Stimulated activated CD4-positive, alpha-beta T cell treated with anti-CD3 and anti-CD28 coated beads, Interleukin-4, amount 100 ng/mL, for 48 hours (primary cell): Measurements from ENCODE around the gene MLST8.
"Not testable (repeated sequence)": the region's sequence is repeated elsewhere in the genome, so short reads cannot be mapped to it uniquely, and the experiment has no call there.

Experiments
- DNase-seq, 2 donors: peaks; one replicate each; pipeline ENCODE4 v3.0.0-alpha.2; 2020; ENCODE audit warnings: low read depth in 2 of 2

MLST8 gene

DNA sequence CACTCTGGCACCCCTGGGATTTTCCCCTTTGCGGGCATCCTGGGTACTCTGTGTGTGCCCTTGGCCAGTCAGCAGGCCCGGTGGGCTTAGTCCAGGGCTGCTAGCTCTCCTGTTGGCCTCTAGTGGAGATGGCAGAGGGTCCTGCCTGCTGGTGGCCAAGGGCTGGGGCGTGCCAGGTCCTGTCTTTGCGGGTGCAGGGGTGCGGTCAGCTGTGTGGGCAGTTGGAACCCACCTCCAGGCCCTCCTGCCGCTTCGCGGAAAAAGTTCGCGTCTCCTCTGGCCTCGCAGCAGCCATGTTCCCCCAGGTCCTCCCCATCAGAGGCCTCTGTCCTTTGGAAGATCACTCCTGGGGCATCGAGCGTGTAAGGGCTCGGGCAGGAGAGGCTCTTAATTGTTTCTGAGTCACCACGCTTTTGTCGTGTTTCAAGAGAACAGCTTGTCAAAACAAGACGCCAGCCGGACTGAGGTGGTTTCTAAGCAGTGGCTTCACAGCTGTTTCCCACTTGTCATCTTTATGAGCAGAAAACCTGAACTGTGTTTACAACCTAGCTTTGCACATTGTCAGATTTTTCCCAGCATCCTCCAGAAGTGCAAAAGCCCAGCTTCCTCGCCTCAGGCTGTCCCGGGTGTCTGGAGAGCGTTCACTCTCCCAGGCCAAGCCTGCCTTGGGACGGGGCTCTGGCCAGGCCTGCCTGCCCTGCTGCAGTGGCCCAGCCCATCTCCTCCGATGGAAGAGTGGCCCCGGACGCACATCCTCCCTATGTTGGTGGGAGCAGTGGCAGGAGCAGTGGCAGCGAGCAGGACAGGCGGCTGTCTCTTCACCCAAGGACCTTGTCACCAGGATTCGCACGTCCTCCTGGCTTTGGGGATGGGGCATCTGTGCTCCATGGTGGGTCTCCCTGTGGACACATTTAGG, 26.0 kb downstream of the MLST8 start:
- no peak for DNase-seq

DNA sequence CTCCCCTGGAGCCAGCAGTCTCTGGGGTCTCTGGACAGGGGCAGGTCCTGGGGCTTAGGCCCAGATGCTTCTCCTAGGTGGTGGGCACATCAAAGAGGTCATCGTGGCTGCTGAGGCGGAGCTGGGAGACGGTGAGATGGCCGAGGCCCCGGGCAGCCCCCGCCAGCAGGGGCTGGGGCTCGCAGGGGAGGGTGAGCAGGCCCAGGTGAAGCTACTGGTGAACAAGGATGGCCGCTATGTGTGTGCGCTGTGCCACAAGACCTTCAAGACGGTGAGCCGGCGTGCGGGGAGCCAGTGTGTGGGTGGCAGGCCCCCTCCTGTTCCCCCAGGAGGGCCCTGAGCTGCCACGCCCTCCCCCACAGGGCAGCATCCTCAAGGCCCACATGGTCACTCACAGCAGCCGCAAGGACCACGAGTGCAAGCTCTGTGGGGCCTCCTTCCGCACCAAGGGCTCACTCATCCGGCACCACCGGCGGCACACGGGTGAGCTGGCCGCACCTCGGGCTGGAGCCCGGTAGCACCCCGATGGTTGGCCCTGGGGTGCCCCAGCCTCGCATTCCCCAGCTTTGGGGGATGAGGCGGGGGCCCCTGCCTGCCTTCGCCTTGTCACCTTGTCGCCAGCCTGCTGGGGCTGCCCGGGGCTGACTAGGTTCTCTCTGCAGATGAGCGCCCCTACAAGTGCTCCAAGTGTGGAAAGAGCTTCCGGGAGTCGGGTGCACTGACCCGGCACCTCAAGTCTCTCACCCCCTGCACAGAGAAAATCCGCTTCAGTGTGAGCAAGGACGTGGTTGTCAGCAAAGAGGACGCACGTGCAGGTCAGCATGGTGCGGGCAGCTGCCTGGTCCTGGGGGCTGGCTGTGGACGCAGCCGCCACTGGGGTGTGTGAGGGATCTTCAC, 27.1 kb downstream of the MLST8 start:
- no peak for DNase-seq

DNA sequence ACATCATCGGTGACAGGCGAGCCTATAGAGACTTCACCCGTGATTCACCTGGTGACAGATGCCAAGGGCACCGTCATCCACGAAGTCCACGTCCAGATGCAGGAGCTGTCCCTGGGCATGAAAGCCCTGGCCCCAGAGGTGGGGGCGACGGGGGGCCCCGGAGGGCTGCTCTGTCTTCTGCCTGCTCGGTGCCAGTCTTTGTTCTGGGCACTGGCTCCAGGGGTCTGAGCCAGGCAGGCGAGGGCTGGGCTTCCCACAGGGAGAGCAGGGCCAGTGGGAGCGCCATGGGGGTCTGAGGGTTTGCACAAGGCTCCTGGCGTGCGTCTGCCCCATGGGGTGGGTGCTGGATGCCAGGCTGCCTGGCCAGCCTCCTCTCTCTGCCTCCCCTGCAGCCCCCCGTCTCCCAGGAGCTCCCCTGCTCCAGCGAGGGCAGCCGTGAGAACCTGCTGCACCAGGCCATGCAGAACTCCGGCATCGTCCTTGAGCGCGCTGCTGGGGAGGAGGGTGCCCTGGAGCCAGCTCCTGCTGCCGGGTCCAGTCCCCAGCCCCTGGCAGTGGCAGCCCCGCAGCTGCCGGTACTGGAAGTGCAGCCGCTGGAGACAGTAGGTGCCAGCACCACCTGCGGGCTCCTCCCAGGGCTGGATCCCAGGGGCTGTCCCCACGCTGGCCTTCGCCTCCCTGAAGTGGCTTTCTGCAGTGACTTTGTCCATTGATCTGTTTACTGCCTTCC, 28.0 kb downstream of the MLST8 start:
- DNase-seq, result no peak

DNA sequence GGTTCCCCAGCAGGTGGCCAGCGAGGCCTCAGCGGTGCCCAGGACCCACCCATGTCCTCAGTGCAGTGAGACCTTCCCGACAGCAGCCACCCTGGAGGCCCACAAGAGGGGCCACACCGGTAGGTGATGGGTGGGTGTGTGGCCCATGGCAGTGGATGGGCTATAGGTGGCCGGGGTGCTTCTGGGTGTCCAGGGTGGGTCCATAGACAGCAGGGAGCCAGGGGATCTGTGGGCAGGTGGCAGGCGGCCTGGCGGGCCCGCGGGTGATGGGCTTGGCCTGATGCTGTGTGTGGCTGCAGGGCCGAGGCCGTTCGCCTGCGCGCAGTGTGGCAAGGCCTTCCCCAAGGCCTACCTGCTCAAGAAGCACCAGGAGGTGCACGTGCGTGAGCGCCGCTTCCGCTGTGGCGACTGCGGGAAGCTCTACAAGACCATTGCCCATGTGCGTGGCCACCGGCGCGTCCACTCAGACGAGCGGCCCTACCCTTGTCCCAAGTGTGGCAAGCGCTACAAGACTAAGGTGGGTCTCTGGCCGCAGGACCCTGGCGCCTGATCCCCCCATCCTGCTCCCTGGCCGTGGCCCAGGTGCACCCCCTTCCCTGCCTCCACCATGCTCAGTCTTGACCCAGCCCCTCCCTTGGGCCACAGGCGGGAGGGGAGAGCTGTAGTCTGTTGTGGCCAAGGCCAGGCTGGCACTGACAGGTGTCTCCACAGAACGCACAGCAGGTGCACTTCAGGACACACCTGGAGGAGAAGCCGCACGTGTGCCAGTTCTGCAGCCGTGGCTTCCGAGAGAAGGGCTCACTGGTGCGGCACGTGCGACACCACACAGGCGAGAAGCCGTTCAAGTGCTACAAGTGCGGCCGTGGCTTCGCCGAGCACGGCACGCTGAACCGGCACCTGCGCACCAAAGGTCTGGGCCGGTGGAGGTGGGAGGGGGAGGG, 28.9 kb downstream of the MLST8 start:
- no peak for DNase-seq

DNA sequence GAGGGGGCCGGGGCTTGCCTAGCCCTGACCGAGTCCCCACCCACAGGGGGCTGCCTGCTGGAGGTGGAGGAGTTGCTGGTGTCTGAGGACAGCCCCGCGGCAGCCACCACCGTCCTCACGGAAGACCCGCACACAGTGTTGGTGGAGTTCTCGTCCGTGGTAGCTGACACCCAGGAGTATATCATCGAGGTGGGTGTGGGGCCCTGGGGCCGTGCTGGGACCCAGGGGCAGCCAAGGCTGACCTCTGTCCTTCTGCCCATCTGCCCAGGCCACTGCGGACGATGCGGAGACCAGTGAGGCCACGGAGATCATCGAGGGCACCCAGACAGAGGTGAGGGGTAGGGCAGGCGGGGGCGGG, 29.5 kb downstream of the MLST8 start:
- no peak for DNase-seq

DNA sequence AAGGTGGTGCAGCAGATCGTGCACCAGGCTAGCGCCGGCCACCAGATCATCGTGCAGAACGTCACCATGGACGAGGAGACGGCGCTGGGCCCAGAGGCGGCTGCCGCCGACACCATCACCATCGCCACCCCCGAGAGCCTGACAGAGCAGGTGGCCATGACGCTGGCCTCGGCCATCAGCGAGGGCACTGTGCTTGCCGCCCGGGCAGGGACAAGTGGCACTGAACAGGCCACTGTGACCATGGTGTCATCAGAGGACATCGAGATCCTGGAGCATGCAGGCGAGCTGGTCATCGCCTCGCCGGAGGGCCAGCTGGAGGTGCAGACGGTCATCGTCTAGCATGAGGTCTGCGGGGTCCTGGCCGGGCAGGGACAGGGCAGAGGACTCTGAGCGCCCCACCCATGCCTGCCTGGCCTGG, 30.0 kb downstream of the MLST8 start:
- no peak for DNase-seq

DNA sequence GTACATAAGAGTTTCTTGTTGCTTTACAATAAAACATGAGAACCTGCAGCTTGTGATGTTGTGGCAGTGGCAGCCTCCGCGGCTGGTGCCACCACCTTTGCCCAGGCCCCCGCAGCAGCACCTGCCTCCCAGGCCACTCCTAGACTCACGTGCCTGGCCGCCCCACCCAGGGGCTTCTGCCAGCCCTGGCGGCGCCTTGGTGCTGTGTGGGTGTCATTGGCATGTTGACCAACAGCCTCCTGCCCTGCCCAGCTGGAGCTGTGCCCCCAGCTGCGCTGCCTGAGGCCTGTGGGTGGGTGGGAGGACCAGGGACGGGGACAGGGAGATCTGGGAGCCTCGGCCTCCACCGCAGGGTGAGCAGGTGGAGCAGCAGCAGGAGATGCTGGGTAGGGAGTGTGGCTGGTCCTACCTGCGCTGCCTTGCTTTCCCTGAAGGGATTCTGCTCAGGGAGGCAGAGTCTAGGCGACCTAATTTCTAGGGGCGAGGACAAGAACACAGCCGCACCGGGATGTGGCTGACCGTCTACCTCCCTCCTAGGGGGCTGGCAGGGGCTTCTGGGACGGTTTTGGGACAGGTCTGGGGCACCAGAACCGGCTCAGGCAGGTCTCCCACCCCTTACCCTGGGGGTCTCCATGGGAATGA, 30.6 kb downstream of the MLST8 start:
- no peak for DNase-seq

DNA sequence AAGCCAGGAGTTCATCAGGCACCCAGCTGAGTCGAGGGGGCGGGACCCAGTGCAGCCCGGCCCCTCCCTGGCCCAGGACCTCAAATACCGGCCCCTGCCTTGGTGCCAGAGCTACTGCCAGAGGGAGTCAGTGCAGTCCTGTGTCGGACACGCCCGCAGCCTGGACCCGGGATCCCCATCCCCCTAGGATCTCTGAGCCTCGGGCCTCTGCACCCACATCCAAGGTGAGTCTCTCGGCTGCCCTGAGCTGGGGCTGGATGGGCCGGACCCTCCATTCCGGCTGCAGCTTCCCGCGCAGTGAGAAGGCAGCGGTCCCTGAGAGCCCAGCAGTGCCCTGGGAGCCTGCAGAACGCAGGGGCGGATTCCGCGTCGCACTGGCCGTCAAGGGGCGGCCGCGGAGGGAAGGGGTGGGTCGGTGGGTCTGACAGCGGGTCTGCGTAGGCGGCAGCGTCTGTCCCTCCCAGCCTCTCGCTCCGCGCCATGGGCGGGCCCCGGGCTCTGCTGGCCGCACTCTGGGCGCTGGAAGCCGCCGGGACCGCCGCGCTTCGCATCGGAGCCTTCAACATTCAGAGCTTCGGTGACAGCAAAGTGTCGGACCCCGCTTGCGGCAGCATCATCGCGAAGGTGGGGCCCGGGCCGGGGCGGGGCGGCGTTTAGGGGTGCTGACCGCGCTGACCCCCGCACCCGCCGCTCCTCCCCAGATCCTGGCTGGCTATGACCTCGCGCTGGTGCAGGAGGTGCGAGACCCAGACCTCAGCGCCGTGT, 31.3 kb downstream of the MLST8 start, which contains the start of gene DNASE1L2:
Gene DNASE1L2, plus strand, starts transcription at position 108 of the 765 bp plus-strand sequence. Its CDS starts 373 bp downstream, at position 481.
- no peak for DNase-seq

DNA sequence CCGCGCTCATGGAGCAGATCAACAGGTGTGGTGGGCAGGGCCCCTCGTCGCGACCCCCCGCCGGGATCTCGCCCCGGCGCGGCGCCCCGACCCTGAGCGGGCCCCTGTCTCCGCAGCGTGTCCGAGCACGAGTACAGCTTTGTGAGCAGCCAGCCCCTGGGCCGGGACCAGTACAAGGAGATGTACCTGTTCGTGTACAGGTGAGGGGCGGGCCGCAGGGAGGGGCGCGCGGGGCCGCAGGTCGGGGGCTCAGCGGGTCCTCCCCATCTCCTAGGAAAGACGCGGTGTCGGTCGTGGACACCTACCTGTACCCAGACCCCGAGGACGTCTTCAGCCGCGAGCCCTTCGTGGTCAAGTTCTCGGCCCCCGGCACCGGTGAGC, 31.8 kb downstream of the MLST8 start:
- no peak for DNase-seq

DNA sequence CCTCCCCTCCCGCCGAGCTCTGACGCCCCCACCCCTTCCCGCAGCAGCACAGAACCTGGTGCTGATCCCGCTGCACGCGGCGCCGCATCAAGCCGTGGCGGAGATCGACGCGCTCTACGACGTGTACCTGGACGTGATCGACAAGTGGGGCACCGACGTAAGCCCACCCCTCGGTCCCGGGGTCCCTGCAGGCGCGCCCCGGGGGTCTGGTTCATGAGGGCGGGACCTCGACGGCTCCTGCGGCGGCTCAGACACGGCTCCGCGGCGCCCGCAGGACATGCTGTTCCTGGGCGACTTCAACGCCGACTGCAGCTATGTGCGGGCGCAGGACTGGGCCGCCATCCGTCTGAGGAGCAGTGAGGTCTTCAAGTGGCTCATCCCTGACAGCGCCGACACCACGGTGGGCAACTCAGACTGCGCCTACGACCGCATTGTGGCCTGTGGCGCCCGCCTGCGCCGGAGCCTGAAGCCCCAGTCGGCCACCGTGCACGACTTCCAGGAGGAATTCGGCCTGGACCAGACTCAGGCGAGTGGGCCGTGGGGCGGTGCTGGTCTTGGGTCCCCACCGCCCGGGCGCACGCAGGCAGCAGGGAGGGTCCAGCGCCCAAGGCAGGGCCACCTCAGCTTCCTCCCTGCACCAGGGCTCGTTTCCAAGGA, 32.4 kb downstream of the MLST8 start:
- no peak for DNase-seq

DNA sequence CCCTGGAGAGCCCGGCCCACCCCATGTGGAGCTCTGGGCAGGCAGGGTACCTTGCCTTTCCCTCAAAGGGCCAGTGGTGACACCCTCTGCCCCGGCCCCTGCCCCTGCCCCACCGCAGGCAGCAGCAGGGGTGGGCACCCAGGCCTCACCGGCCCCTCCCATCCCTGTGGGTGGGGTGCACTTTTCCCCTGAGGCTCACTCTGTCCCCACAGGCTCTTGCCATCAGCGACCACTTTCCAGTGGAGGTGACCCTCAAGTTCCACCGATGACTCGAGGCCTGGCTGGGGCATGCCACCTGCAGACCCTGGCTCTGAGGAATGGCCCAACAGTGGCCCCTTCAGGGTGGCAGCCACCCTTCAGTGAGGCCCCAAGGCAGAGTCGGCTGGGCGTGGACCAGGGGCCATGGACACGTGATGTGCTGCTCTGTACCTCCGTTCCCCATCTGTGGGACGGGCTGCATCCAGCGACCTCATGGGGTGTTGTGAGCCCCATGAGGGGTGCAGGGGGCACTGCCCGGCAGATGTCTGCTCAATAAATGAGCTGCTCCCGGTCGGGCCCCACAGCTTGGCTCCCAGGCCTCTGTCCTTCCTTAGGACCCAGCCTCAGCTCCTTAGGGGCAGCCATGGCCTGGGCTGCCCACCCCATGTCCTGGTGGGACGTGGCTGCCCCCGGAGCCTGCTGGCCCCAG, 33.0 kb downstream of the MLST8 start:
- DNase-seq, result no peak

DNA sequence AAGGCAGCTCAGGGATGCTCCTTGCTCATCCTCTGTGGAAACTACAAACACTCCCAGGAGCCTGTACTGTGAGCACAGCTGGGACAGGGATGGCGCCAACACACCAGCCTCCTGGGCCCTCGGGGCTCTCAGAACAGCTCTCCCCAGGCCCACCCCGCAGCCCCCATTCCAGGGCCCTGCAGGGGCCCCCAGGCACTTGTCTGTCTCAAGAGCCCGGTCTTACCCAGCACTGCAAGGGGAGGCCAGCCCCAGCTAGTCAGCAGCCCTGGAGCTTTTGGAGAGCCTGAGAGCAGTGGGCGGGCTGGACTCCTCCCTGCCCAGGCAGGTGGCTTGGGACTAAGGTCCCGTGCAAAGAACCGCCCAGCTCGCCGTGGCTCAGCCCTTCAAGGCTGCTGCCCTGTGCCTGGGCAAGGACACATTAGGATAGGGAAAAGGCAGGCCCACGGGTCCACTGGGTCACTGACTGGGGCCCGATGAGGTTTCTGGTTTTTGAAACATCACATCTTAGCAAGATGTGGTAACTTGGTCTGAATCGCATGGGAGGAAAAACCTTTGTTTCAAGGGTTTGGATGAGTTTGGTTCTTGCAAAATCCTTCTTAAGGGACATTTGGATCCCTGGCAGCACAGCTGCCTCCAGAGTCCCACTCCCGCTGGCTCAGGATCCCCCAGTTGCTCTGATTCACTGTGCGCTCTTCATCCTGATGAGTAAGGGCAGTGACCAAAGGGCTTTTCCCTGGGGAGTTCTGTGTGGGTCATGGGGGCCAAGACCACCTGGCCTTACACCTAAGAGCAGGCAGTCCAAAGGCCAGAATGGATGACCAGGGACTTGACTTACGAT, 33.8 kb downstream of the MLST8 start:
- DNase-seq, result no peak

DNA sequence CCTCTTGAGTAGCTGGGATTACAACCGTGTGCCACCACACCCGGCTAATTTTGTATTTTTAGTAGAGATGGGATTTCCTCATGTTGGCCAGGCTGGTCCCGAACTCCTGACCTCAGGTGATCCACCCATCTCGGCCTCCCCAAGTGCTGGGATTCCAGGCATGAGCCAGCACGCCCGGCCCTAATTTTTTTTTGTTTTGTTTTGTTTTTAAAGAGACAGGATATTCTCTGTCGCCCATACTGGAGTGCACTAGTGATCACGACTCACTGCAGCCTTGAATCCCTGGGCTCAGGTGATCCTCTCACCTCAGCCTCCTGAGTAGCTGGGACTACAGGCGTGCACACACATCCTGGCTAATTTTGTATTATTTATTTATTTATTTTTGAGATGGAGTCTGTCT, 35.1 kb downstream of the MLST8 start:
- DNase-seq, result not testable (repeated sequence)

DNA sequence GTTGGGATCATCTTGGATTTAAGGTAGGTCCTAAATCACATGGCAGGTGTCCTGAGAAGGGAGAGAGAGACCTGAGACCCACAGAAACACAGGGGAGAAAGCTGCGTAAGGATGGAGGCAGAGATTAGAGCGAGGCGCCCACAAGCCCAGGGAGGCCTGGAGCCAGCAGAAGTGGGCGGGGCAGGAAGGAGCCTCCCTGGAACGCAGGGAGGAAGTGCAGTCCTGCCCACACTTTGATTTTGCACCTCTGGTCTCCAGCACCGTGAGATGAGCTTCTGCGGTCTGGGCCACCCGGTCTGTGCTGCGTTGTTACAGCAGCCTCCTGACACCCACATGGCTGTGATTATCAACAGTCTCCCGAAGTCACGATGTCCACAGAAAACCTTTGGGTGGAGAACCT, 37.3 kb downstream of the MLST8 start:
- no peak for DNase-seq

DNA sequence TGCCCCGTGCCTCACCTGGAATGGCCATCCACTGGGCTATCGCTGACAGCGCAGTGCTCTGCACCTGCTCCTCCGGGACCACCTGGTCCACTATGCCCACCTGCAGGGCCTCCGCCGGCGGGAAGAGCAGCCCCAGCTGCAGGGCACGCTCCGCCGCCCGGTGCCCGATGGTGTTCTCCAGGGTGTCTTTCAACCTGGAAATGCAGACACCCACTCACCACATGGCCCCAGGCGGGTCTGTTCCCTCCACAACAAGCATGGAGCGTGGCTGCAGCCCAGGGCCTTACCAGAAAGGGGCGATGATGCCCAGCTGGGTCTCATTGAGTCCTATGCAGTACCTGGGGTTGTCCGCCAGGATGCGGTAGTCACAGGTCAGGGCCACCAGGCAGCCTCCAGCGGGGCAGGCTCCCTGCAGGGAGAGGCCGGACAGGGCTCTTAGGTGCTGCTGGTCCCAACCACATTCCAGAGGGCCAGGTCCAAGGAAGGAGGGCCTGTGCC, 37.8 kb downstream of the MLST8 start:
- DNase-seq, result no peak

DNA sequence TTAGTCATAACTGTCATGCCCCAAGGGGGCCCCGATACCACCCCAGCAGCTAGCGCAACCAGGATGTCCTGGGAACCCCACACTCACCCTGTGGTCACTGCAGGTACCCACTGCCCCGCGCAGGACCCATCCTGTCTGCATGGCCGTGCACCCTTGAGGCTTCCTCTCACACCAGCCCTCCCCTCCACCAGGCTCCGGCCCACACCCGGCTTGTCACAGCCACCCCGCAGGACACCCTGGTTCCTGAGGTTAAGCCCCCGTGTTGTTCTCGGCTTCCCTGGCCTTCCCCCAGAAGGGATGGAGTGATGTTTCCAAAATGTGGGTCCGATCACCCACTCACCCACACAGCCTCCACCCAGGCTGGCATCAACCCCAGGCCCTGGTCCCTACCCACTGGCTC, 38.5 kb downstream of the MLST8 start:
- DNase-seq, result no peak

DNA sequence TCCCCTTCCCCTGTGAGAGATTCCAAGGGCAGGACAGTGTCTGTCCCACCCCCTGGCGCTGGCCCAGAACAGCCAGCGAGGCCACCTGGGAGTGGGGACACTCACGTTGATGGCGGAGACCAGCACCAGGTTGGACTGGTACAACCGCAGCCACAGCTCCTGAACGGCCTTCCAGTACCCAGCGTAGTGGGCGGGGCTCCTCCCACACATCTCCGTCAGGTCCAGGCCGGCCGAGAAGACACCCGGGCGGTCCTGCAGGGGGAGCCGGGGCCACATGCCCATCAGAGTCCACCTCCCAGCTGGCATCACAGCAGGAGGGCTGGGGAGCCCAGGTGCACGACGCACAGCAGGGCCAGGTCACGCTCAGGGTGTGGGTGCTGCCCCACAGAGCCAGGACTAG, 39.0 kb downstream of the MLST8 start:
- DNase-seq, result no peak
